Large intestine (tissue), 3 donors: ENCODE results near the gene GRK5. TPM values are rescaled to one million over a fixed set of nuclear protein-coding genes. Genes with fewer than 3 reads are reported as not detected.
A peak's percentile ranks its signal among the peaks of the same experiment; 100 is the strongest.

Experiments used
- DNase-seq, 2 donors: peaks; one replicate each; pipeline versions ENCODE4 v3.0.0 to v3.0.0-alpha.2; 2013
- H3K27ac ChIP-seq: one replicate; pipeline ENCODE4 v1.5.1; 2013; ENCODE audit warnings: low read length
- H3K27me3 ChIP-seq: 2 replicates; pipeline ENCODE4 v1.6.1; 2013; ENCODE audit warnings: low read length; ENCODE audit not compliant: control insufficient read depth, insufficient read depth
- H3K36me3 ChIP-seq: 2 replicates; pipeline ENCODE4 v1.6.1; 2013; ENCODE audit warnings: low read length; ENCODE audit not compliant: control insufficient read depth, insufficient read depth
- H3K4me1 ChIP-seq: one replicate; pipeline ENCODE4 v1.6.1; 2013; ENCODE audit warnings: low read length; ENCODE audit not compliant: control insufficient read depth, insufficient read depth
- H3K4me3 ChIP-seq: one replicate; pipeline ENCODE4 v1.5.1; 2013; ENCODE audit warnings: low read length
- H3K9me3 ChIP-seq: one replicate; pipeline ENCODE4 v1.6.1; 2013; ENCODE audit warnings: mild to moderate bottlenecking, low read depth, low read length, moderate library complexity; ENCODE audit not compliant: control insufficient read depth
- WGBS: methylation state at CpG from one replicate; pipeline ENCODE4 v1.1.5; 2013; ENCODE audit warnings: low lambda C conversion rate; ENCODE audit not compliant: insufficient coverage; 5-methylcytosine and 5-hydroxymethylcytosine counted together
- polyA plus RNA-seq: library from polyadenylated mRNA; unstranded; fragments of 120-200 nt; gene quantifications from one replicate; pipeline ENCODE4 v1.2.1, GENCODE V29; 2013

GRK5 gene
- polyA plus RNA-seq, 1 donor: 38.8 TPM

DNA sequence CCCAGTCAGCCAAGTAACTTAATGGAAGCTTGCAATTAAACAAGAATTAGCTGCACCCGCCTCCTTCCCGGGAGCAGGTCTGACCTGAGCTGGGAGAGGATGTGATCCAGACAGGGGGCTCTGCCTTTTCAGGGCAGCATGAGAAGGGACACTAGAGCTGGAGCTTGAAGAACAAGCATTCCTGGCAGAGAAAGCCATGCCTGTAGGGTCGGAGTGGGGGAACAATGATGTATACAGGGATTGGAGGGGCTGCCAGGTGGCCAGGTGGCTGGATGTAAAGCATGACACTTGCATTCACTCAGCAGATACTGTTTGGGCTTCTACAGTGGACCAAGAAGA lies 112.5 kb downstream of the GRK5 start:
- whole genome bisulfite sequencing: no CpG with 5 or more reads among the region's 3 CpGs
- Histone ChIP-seq H3K36me3 (no peaks in the 10 kb centered on the region), H3K9me3 (no peaks in the 10 kb centered on the region), H3K4me3 (no peak overlapping the region), H3K4me1 (peaks cover 45% of the 10 kb centered on the region), H3K27me3 (no peaks in the 10 kb centered on the region), H3K27ac (no peak overlapping the region)
- no peak for DNase-seq

DNA sequence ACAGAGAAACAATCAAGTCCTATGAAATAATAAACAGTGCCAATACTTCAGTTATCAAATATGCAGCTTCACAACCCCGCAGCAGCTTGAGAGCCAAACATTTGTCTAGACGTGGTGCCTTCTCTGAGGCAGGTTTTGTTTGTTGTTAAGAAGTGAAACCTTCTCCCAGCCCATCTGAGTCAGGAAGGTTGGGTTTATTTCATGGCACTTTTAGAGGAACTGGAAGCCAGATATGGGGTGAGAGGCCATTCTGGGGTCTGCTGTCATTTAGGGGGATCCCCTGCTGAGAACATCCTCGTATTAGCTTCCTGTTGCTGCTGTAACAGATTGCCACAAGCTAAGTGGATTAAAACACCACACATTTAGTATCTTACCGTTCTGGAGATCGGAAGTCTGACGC lies 113.6 kb downstream of the GRK5 start:
- H3K9me3 ChIP-seq: no peaks in the 10 kb centered on the region
- no peak overlapping the region for H3K27ac ChIP-seq
- WGBS: no CpG with 5 or more reads among the region's 6 CpGs
- no peaks in the 10 kb centered on the region for H3K27me3 ChIP-seq
- no peak overlapping the region for H3K4me3 ChIP-seq
- H3K4me1 ChIP-seq: peaks cover 34% of the 10 kb centered on the region
- H3K36me3 ChIP-seq: no peaks in the 10 kb centered on the region
- no peak for DNase-seq

DNA sequence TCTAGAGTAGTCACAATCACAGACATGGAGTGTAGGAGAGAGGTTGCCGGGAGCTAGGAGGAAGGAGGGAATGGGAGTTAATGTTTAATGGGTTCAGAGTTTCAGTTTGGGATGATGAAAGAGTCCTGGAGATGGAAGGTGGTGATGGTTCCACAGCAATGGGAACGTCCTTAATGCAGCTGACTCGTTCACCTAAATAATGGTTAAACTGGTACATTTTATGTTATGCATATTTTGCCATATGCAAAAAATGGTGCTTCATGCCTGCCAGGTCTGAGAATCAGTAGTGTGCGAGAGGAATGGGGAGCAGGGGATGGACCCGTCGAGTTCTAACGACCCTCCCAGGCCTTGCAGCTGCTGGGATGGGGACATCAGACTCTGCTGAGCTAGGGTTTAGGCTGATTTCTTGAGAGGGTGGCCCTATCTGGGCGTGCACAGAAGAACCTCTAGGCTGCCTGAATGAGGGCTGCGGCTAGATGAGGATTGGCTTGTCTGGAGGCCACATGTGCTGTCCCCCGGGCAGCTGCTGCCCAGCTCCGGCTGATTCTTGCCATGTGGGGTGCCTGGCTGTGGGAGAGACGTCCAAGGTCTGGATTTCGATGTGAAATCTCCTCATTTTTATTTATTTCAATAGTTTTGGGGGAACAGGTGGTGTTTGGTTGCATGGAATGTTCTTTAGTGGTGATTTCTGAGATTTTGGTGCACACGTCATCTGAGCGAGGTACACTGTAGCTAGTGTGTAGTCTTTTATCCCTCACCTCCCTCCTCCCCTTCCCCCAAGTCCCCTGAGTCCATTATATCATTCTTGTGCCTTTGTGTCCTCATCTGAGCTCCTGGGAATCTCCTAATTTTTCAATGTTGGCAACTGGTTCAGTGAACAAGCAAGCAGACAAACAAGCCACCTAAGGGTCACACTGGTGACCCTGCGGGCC lies 116.0 kb downstream of the GRK5 start:
- Histone ChIP-seq H3K27me3 (no peaks in the 10 kb centered on the region), H3K4me3 (no peak overlapping the region), H3K4me1 (peaks cover 11% of the 10 kb centered on the region), H3K36me3 (peaks cover 7% of the 10 kb centered on the region), H3K9me3 (no peaks in the 10 kb centered on the region), H3K27ac (no peak overlapping the region)
- WGBS: no CpG with 5 or more reads among the region's 16 CpGs
- peak in 1 of 2 donors; percentile 65 for DNase-seq

DNA sequence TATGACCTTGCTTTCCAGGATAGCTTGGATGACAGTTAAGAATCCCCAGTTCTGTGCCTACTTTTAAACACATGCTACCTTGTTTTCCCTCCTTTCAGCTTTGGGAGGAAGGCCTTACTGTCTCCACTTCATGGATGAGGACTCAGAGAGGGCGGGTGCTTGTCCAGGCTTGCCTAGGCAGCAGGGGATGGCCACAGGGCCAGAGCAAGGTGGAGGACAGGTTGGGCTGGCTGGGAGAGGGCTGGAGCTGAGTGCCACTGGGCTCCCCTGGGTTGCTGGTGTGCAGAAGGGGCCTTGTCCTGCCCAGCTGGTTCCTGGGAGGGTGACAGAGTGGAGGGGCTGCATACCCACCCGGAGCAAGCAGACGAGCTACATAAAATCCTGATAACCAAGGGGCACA lies 117.8 kb downstream of the GRK5 start:
- no peaks in the 10 kb centered on the region for H3K9me3 ChIP-seq
- no peaks in the 10 kb centered on the region for H3K27me3 ChIP-seq
- WGBS: no CpG with 5 or more reads among the region's 3 CpGs
- H3K4me3 ChIP-seq: no peak overlapping the region
- peaks cover 7% of the 10 kb centered on the region for H3K36me3 ChIP-seq
- DNase-seq: no peak
- H3K4me1 ChIP-seq: no peaks in the 10 kb centered on the region
- no peak overlapping the region for H3K27ac ChIP-seq

DNA sequence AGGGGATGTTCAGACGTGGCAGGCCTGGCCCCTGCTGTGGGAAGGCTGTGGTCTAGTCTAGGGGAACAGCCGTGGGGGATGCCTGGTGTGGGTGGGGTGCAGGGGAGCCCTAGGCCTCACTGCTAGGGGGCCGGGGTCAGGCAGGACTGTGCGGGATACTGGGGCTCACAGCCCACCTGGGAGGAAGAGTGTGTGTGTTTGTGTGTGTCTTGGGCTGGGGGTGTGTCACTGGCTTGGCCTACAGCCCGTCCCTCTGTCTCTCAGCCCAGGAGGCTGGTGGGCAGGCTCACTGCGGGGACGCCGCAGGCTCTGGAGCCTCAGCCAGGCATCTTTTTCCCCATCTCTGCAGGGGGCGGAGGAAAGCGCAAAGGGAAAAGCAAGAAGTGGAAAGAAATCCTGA lies 118.8 kb downstream of the GRK5 start:
- Histone ChIP-seq H3K27me3 (no peaks in the 10 kb centered on the region), H3K4me1 (no peaks in the 10 kb centered on the region), H3K4me3 (no peak overlapping the region), H3K36me3 (peaks cover 8% of the 10 kb centered on the region), H3K9me3 (no peaks in the 10 kb centered on the region), H3K27ac (no peak overlapping the region)
- no peak for DNase-seq
- WGBS: no CpG with 5 or more reads among the region's 10 CpGs

DNA sequence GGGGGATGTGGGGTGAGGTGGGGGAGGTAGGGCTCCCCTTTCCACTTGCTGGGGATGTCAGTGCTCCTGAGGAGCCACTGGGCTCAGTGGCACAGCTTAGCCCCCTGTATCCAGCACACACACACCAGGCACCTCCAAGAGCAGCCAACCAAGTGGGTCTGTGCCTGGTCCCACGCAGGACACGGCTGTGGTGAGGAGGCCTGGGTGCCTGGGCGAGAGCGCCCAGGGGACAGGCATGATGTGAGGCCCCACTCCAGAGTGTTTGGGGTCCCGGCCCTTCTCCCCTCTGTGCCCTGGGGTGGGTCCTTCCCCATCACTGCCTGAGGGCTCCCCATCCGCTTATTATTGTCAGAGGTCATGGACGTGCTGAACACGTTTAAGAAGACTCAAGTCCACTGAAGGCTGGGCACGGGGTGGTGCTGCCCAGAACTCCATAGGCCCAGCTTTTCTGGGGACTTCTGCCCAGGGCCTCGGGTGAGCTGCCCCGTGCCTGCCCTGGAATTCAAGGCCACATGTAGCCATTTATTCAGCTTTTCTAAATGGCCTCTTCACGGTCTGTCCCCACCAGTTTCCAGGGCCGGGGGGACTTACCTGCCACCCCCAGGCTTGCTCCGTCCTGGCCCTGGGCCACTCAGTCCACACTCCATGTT lies 119.8 kb downstream of the GRK5 start:
- Histone ChIP-seq H3K4me1 (no peaks in the 10 kb centered on the region), H3K27ac (no peak overlapping the region), H3K4me3 (no peak overlapping the region), H3K36me3 (peaks cover 9% of the 10 kb centered on the region), H3K27me3 (no peaks in the 10 kb centered on the region), H3K9me3 (no peaks in the 10 kb centered on the region)
- WGBS: no CpG with 5 or more reads among the region's 14 CpGs
- no peak for DNase-seq

DNA sequence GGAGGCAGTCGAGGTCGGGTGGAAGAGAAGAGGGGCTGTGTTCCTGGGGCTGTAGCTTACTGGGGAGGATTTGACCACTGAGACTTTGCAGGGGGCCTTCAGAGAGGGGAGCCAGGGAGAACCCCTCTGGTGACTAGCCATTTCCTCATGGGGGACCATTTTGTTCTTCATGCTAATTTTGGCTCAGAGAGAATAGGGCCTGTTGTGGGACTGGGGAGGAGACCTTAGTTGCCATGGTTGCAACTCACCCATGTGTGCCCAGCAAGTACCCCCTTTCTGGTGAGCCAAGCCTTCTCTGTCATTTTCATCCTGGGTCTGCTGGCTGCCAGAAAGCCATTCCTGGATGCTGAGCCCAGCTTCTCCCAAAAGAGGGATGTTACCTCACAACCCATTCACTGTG lies 120.9 kb downstream of the GRK5 start:
- peaks cover 9% of the 10 kb centered on the region for H3K36me3 ChIP-seq
- no peak for DNase-seq
- H3K27me3 ChIP-seq: no peaks in the 10 kb centered on the region
- WGBS: no CpG with 5 or more reads among the region's 2 CpGs
- H3K4me1 ChIP-seq: no peaks in the 10 kb centered on the region
- no peak overlapping the region for H3K27ac ChIP-seq
- no peak overlapping the region for H3K4me3 ChIP-seq
- no peaks in the 10 kb centered on the region for H3K9me3 ChIP-seq

DNA sequence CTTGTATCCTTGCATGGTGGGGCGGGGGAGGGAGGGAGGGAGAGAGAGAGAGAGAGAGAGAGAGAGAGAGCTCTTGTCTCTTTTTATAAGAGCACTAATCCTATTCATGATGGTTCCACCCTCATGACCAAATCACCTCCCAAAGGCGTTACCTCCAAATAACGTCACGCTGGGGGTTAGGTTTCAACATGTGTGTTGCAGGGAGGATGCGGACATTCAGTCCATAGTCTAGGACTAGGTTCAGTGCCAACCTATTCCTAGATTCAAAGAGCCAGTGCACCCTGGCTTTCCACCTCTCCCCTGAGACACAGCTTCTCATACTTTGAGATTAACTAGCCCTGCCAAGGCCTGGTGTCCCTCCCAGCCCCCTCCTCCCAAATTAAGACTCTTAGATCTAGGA lies 123.0 kb downstream of the GRK5 start:
- Histone ChIP-seq H3K9me3 (no peaks in the 10 kb centered on the region), H3K4me1 (no peaks in the 10 kb centered on the region), H3K27me3 (no peaks in the 10 kb centered on the region), H3K4me3 (no peak overlapping the region), H3K36me3 (peaks cover 19% of the 10 kb centered on the region), H3K27ac (no peak overlapping the region)
- no CpG with 5 or more reads among the region's 5 CpGs for WGBS
- no peak for DNase-seq

DNA sequence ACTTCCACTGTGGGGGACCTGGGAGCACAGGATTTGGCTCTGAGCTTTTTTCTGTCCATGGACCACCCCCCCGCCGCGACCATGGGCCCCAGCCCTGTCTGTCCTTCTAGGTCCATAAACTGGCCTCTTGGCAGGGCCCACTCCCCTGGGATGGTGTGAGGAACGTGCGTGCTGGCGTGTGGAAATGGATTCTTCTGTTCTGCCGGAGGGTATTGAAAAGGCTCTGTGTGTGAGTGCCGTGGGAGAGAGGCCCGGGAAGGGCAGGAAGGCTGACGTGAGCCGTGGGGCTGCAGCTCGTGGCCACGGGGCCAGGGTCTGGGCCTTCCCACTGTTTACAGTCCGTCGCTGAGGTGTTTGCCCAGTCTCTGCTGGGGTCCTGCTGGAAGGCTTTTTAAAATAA lies 123.7 kb downstream of the GRK5 start:
- H3K4me1 ChIP-seq: no peaks in the 10 kb centered on the region
- DNase-seq: no peak
- H3K27ac ChIP-seq: no peak overlapping the region
- no peaks in the 10 kb centered on the region for H3K27me3 ChIP-seq
- H3K4me3 ChIP-seq: no peak overlapping the region
- H3K36me3 ChIP-seq: peaks cover 22% of the 10 kb centered on the region
- no CpG with 5 or more reads among the region's 15 CpGs for WGBS
- no peaks in the 10 kb centered on the region for H3K9me3 ChIP-seq

DNA sequence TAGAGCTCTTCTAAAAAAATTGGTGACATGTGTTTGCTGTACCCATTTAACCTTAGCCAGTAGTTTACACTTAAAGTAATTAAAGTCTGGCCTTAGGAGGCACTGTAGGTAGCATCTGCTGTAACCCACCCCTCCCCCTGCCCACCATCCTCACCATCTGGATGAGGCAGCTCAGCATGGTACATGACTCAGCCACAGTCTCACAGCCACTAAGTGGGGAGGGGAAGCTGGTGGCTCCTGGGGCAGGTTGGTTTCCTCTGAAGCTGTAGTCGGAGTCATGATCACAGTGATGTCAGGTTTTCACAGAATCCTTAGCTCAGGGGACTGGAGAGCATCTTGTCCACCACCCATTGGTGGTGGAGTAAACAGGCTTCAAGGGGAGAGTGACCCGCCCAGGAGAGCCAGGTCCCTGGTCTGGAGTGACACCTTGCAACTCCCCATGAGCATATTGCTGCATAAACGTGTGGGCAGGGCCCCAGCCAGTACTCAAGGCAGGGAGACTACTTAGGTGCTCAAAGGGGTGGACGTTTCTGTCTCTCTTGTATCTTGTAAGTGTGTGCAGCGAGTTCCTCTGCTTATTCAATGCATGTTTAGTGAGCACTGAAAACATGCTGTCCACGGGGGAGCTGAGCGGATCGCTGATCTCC lies 125.9 kb downstream of the GRK5 start:
- H3K4me1 ChIP-seq: no peaks in the 10 kb centered on the region
- H3K4me3 ChIP-seq: no peak overlapping the region
- peaks cover 19% of the 10 kb centered on the region for H3K36me3 ChIP-seq
- no peaks in the 10 kb centered on the region for H3K9me3 ChIP-seq
- H3K27ac ChIP-seq: no peak overlapping the region
- 100% methylated on average over 2 of the region's 8 CpGs for WGBS
- no peak for DNase-seq
- no peaks in the 10 kb centered on the region for H3K27me3 ChIP-seq
